HG03575 (cell line): ENCODE measurements around the gene DGCR6.
"Not testable (repeated sequence)": the region's sequence is repeated elsewhere in the genome, so short reads cannot be mapped to it uniquely, and the experiment has no call there.

Source experiments
- ATAC-seq: cut with Tn5 transposase; IDR thresholded peaks from one replicate; pipeline ENCODE4 v1.9.1; 2021; ENCODE audit not compliant: unreplicated experiment, insufficient number of reproducible peaks, low FRiP score; ENCODE audit errors: extremely low read depth

DGCR6 gene

GRCh38 chr22:18927020-18927419 is 20.9 kb downstream of the DGCR6 start:
- no peak for ATAC-seq

GRCh38 chr22:18927573-18927972 is 21.5 kb downstream of the DGCR6 start:
- ATAC-seq, result no peak

DNA sequence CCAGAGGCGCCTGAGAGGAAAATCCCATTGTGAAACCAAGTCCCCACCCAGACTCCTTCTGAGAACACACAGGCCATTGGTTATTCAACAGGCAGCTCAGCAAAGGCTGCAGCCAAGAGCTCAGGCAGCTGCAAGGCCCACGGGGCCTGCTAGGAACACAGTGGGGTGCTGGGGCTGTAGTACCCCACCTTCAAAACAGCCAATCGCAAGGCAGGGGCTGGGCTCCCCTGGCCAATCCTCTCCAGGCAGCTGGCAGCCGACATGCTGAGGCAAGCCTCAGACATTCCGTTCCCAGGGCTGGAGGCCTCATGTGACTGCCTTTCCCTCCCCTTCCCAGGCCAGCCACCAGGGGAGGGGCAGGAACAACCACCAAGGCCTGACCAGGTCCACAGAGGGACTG is 23.3 kb downstream of the DGCR6 start:
- ATAC-seq, result no peak

- ATAC-seq, result no peak
Measured at GRCh38 chr22:18931905-18932652, 26.0 kb downstream of the DGCR6 start.

GRCh38 chr22:18933914-18934313 is 27.8 kb downstream of the DGCR6 start:
- ATAC-seq, result no peak

GRCh38 chr22:18934688-18935087 is 28.6 kb downstream of the DGCR6 start:
- not testable (repeated sequence) for ATAC-seq

GRCh38 chr22:18935889-18936529 is 29.9 kb downstream of the DGCR6 start, which contains the start of gene PRODH:
Gene PRODH, minus strand, starts transcription at chr22:18936293. Its CDS starts 6 bp downstream, at chr22:18936287.
- no peak for ATAC-seq

DNA sequence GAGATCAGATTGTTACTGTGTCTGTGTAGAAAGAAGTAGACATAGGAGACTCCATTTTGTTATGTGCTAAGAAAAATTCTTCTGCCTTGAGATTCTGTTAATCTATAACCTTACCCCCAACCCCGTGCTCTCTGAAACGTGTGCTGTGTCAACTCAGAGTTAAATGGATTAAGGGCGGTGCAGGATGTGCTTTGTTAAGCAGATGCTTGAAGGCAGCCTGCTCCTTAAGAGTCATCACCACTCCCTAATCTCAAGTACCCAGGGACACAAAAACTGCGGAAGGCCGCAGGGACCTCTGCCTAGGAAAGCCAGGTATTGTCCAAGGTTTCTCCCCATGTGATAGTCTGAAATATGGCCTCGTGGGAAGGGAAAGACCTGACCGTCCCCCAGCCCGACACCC is 32.6 kb downstream of the DGCR6 start:
- not testable (repeated sequence) for ATAC-seq

DNA sequence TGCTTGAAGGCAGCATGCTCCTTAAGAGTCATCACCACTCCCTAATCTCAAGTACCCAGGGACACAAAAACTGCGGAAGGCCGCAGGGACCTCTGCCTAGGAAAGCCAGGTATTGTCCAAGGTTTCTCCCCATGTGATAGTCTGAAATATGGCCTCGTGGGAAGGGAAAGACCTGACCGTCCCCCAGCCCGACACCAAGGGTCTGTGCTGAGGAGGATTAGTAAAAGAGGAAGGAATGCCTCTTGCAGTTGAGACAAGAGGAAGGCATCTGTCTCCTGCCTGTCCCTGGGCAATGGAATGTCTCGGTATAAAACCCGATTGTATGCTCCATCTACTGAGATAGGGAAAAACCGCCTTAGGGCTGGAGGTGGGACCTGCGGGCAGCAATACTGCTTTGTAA is 41.0 kb downstream of the DGCR6 start:
- ATAC-seq, result not testable (repeated sequence)

DNA sequence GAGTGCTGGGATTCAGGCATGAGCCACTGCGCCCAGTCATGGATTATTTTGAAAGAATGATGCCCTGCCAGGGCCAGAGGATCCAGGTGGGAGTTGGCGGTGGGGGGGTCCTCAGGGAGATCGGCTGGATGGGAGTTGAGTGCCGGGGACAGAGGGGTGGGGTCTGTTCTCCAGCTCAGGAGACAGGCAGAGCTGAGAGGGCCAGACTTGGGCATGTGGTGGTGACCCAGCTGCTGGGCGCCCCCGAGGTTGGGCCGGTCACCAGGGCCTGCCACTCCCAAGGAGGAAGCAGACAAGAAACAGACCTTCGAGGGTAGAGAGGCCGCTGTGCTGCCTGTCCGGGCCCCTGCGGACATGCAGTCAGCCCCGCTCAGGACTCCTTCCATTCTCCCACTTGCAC is 41.8 kb downstream of the DGCR6 start:
- no peak for ATAC-seq

DNA sequence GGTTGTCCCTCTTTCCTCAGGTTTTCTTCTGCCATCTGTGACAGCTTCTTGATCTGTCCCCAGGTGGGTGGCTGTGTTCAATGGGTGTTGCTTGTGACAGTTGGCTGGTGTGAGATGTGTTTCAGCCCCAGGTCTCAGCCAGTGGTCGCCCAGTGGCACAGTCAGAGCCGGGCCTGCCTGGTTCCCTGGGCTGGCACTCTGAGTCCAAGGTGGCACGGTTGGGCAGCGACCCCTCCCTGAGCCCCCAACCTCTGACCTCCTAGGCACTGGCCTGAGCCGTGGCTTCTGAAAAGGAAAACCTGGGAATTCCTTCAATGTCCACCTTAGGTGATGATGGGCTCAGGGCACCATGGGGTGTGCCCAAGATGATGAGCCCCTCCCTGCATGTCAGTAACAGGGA is 44.0 kb downstream of the DGCR6 start:
- ATAC-seq, result no peak

DNA sequence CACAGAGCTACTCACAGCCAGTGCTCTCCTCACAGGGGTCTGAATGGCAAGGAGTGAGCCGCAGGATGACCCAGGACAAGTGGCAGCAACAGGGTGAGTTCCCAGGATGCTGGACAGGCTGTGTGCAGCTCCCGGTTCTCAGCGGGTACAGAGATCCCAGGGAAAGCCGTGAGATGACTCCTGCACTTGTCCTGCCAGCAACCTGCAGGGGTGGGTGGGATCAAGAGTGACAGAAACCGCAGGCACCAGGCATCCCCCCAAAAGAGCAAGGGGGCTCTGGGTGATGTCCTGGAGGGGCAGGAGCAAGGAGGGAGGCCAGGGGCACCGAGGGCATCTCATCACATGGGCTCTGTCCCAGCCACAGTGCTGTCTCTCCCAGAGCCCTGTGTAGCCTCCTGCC is 45.9 kb downstream of the DGCR6 start:
- ATAC-seq, result no peak

- not testable (repeated sequence) for ATAC-seq
Measured at GRCh38 chr22:18953128-18953527, 47.0 kb downstream of the DGCR6 start.

GRCh38 chr22:18954303-18954989 is 48.3 kb downstream of the DGCR6 start:
- ATAC-seq, result not testable (repeated sequence)

GRCh38 chr22:18954990-18955571 is 49.0 kb downstream of the DGCR6 start:
- ATAC-seq, result no peak

- no peak for ATAC-seq
Measured at GRCh38 chr22:18955696-18956095, 49.6 kb downstream of the DGCR6 start.

DNA sequence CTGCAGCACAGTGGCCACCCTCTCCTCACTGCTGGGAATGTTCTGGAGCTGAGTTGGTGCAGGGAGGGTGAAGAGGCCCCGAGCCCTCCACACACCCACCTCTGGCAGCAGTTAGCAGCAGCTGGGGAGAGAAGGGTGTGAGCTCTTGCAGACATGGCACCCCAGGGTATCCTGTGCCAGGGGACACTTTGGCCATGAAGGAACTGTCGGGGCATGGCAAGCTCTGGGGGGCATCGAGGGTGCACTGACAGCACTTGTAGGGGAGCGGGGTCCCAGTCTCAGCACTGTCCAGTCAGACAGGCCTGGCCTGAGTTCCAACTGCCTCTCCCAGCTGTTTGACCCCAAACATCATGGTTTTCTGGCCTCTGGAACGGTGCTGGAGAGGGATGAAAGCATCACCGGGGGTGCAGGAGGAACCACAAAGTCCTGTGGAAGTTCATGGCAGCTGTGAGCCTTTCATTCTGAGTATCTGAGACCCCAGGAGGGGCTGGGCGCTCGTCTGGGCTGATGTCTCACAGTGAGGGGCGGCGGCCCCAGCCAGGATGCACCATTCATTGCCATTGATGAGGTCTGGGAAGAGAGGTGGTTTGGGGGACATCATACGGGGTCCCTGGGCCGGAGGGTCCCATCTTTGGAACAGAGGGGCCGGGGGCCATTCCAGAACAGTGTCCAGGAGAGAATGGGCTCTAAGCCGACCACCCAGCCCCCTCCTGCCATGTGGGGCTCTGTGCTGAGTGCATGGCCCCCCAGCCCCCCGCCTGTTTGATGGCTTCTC is 50.2 kb downstream of the DGCR6 start:
- not testable (repeated sequence) for ATAC-seq

GRCh38 chr22:18956956-18957355 is 50.8 kb downstream of the DGCR6 start:
- ATAC-seq, result not testable (repeated sequence)
